ENCODE measurements around the gene KDSR.

GRCh38 chr18:63344918-63345317 is 22.1 kb downstream of the KDSR start:
- no peak for TF ChIP-seq POLR2AphosphoS5 (IDR thresholded peaks at IDR 0.05)
- TF ChIP-seq, protein P1, sequence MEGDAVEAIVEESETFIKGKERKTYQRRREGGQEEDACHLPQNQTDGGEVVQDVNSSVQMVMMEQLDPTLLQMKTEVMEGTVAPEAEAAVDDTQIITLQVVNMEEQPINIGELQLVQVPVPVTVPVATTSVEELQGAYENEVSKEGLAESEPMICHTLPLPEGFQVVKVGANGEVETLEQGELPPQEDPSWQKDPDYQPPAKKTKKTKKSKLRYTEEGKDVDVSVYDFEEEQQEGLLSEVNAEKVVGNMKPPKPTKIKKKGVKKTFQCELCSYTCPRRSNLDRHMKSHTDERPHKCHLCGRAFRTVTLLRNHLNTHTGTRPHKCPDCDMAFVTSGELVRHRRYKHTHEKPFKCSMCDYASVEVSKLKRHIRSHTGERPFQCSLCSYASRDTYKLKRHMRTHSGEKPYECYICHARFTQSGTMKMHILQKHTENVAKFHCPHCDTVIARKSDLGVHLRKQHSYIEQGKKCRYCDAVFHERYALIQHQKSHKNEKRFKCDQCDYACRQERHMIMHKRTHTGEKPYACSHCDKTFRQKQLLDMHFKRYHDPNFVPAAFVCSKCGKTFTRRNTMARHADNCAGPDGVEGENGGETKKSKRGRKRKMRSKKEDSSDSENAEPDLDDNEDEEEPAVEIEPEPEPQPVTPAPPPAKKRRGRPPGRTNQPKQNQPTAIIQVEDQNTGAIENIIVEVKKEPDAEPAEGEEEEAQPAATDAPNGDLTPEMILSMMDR (IDR thresholded peaks at IDR 0.05 in 8 of 11, conservative IDR thresholded peaks at IDR 0.05 in 3 of 11): no peak
- no peak for TF ChIP-seq POLR2A (IDR thresholded peaks at IDR 0.05)
